GM21360 (cell line): Measurements from ENCODE around the gene MEGF10.

Source experiments
- ATAC-seq: cut with Tn5 transposase; IDR thresholded peaks from one replicate; pipeline ENCODE4 v1.9.1; 2021; ENCODE audit warnings: mild to moderate bottlenecking, moderate library complexity; ENCODE audit not compliant: unreplicated experiment

MEGF10 gene

GRCh38 chr5:127324756-127325155 is 34.2 kb downstream of the MEGF10 start:
- ATAC-seq, result no peak

DNA sequence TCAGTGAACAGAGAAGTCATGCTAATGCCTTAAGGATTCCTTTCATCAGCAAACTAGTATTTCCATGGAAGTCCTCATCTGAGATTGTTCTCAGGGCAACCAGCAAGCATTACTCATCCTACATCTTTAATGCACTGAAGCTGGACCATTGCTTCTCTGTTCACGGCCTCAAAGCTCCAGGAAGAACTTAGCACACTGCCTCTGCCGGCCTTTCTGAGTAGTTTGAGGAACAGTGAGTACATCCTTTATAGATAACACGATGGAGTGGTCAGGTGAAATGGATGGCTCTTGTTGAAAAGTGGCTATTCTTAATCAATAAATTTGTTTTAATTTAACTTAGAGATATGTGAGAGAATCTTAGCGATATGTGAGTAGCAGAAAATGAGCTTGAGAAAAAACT is 35.8 kb downstream of the MEGF10 start:
- ATAC-seq, result no peak

GRCh38 chr5:127326976-127327755 is 36.6 kb downstream of the MEGF10 start:
- ATAC-seq, result no peak

- ATAC-seq, result no peak
These were observed 39.5 kb downstream of the MEGF10 start for GRCh38 chr5:127330116-127330515.

- no peak for ATAC-seq
These were observed 41.5 kb downstream of the MEGF10 start for GRCh38 chr5:127331890-127332649.

DNA sequence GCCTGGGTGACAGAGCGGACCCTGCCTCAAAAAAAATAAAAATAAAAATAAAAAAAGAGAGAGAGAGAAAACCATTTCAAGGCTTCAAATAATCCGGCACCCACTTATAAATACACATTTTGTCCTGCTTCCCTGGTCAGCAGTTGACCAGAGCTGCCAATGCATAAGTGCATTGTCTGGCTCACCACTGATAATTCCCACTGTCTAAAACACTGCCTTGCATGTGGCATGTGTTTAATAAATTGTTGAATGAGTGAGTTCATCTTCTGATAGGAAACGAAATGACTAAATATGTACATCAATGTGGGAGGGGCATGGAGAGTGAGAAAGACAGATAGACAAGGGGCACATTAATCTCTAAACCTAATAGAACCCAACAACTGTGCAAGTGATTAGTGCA is 42.9 kb downstream of the MEGF10 start:
- no peak for ATAC-seq

DNA sequence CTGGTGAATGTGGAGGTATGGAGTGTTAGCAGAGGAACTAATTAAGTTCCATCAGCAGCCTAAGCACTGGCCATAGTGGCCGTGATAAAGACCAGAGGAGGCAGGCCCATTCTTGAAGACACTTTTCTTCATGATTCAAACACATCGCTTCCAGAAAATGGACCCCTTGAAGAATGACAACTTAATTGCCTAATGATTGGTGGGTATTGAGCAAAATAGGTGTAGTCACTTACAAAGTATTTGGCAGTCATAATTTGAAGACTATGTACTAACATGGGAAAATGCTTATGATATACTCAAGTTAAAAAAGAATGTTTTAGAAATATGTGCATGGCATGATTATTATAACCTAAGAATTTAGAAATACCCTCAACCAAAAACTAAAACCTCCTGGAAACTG is 44.8 kb downstream of the MEGF10 start:
- ATAC-seq, result no peak

GRCh38 chr5:127337876-127338275 is 47.3 kb downstream of the MEGF10 start:
- ATAC-seq, result no peak

GRCh38 chr5:127338501-127338900 is 47.9 kb downstream of the MEGF10 start:
- ATAC-seq, result no peak

- ATAC-seq, result no peak
These were observed 50.0 kb downstream of the MEGF10 start for GRCh38 chr5:127340606-127341005.

- no peak for ATAC-seq
These were observed 51.8 kb downstream of the MEGF10 start for GRCh38 chr5:127342364-127342763.

- no peak for ATAC-seq
These were observed 52.7 kb downstream of the MEGF10 start for GRCh38 chr5:127343313-127343712.

GRCh38 chr5:127343866-127344265 is 53.3 kb downstream of the MEGF10 start:
- no peak for ATAC-seq

DNA sequence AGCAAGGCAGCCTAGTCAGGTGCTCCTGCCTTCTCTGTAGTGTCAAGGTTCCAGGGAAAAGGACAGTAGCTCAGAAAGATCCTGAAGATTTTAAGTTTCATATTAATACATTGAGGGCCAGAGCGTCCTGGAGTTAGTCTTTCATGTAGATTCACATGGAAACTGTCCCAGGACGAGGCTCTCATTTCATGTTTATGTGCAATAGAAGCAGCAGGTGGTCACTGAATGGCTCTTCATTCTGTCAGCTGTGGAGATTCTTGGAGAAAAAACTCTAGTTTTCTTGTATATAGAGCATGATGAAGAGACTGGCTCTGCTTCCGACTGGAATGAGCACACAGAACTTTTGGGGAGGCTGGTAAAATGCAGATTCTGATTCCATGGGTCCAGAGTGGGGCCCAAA is 54.3 kb downstream of the MEGF10 start:
- ATAC-seq, result no peak

- no peak for ATAC-seq
These were observed 60.8 kb downstream of the MEGF10 start for GRCh38 chr5:127351418-127351817.

DNA sequence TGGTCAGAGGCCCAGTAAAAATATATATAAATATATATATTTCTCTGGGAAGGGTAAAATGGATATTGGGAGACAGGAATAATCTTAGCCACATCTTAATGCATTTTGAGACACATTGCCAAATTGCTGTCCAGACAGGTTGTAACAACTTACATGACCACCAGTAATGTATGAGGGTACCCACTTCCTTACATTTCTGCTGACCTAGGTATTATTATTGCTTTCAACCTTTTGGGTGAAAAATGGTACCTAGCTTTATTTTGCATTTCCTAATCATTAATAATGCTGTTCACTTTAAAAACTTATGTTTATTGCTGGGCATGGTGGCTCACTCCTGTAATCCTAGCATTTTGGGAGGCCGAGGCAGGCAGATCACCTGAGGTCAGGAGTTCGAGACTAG is 61.5 kb downstream of the MEGF10 start:
- ATAC-seq, result no peak

GRCh38 chr5:127353327-127353726 is 62.7 kb downstream of the MEGF10 start:
- ATAC-seq, result no peak

- no peak for ATAC-seq
These were observed 63.2 kb downstream of the MEGF10 start for GRCh38 chr5:127353796-127354195.

DNA sequence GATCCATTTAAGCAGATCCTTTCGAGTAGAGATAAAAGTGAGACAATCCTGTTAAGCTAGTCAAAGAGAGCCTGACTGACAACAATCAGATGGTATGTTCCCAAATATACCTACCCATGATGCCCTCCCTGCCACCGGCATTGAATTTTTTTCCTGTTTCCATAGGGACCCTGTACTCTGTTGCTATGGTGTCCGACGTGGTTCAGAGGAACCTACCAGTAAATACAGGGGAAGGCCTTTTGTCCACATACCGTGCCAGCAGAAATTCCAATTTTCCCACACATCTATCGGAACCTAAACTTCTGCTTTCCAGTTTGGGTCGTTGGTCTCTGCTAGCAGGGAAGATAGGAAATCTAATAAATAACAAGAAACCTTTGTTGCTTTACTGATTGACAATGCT is 64.7 kb downstream of the MEGF10 start:
- ATAC-seq, result no peak

DNA sequence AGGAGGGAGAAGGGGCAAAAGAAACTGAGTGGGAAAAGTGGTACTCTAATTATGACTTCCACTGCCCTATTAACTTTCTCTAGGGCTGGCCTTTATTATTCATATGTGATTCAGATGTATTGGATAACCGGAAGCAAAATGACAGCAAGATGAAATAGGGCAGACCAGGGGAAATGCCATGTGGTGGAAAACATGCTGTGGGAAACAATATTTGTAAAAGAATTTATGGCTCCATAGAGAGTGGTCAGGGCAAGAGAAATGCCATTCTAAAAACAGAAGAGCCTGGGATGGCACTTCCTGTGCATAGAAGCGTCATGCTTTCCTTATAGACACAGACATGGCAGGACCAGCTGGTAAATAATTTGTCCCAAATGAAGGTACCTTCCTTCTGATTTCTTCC is 67.7 kb downstream of the MEGF10 start:
- no peak for ATAC-seq

- no peak for ATAC-seq
These were observed 68.1 kb downstream of the MEGF10 start for GRCh38 chr5:127358740-127359139.

- no peak for ATAC-seq
These were observed 68.9 kb downstream of the MEGF10 start for GRCh38 chr5:127359502-127359901.
